ENCODE data around the gene TSPAN15.
"Not testable (repeated sequence)": the region's sequence is repeated elsewhere in the genome, so short reads cannot be mapped to it uniquely, and the experiment has no call there.

Gene TSPAN15

GRCh38 chr10:69480068-69480412 lies 28.8 kb downstream of the TSPAN15 start:
- DNase-seq (ENCODE audit: low read depth, low spot score), result no peak
- no peak overlapping the region for H3K27ac ChIP-seq

- H3K27ac ChIP-seq, result no peak overlapping the region
- no peak for DNase-seq (ENCODE audit: low read depth, low spot score)
Observed at GRCh38 chr10:69481305-69481704, 30.0 kb downstream of the TSPAN15 start.

GRCh38 chr10:69481811-69482524 lies 30.7 kb downstream of the TSPAN15 start:
- H3K27ac ChIP-seq, result no peak overlapping the region
- DNase-seq (ENCODE audit: low read depth, low spot score), result no peak

GRCh38 chr10:69483963-69484362 lies 32.7 kb downstream of the TSPAN15 start:
- H3K27ac ChIP-seq, result no peak overlapping the region
- no peak for DNase-seq (ENCODE audit: low read depth, low spot score)

GRCh38 chr10:69484736-69485135 lies 33.5 kb downstream of the TSPAN15 start:
- DNase-seq (ENCODE audit: low read depth, low spot score), result no peak
- H3K27ac ChIP-seq, result no peak overlapping the region

- peak; percentile 40 for DNase-seq (ENCODE audit: low read depth, low spot score)
- H3K27ac ChIP-seq, result no peak overlapping the region
Observed at GRCh38 chr10:69486922-69487730, 35.9 kb downstream of the TSPAN15 start.

- DNase-seq (ENCODE audit: low read depth, low spot score); H3K27ac ChIP-seq: not testable (repeated sequence)
Observed at GRCh38 chr10:69488149-69488844, 37.0 kb downstream of the TSPAN15 start.

- H3K27ac ChIP-seq; DNase-seq (ENCODE audit: low read depth, low spot score): not testable (repeated sequence)
Observed at GRCh38 chr10:69488856-69489255, 37.6 kb downstream of the TSPAN15 start.

GRCh38 chr10:69489506-69490090 lies 38.3 kb downstream of the TSPAN15 start:
- no peak for DNase-seq (ENCODE audit: low read depth, low spot score)

GRCh38 chr10:69490876-69491275 lies 39.6 kb downstream of the TSPAN15 start:
- no peak for DNase-seq (ENCODE audit: low read depth, low spot score)
- no peak overlapping the region for H3K27ac ChIP-seq

More at GRCh38 chr10:69489506-69490090, 38.3 kb downstream of the TSPAN15 start:
- H3K27ac ChIP-seq, result no peak overlapping the region

- H3K27ac ChIP-seq, result no peak overlapping the region
- DNase-seq (ENCODE audit: low read depth, low spot score), result no peak
Observed at GRCh38 chr10:69491611-69492010, 40.3 kb downstream of the TSPAN15 start.

GRCh38 chr10:69492091-69492745 lies 41.0 kb downstream of the TSPAN15 start:
- no peak overlapping the region for H3K27ac ChIP-seq
- no peak for DNase-seq (ENCODE audit: low read depth, low spot score)

GRCh38 chr10:69492746-69493462 lies 41.6 kb downstream of the TSPAN15 start:
- no peak for DNase-seq (ENCODE audit: low read depth, low spot score)
- H3K27ac ChIP-seq, result no peak overlapping the region

GRCh38 chr10:69494626-69495558 lies 43.6 kb downstream of the TSPAN15 start:
- no peak overlapping the region for H3K27ac ChIP-seq
- DNase-seq (ENCODE audit: low read depth, low spot score), result no peak

- DNase-seq (ENCODE audit: low read depth, low spot score), result no peak
- H3K27ac ChIP-seq, result no peak overlapping the region
Observed at GRCh38 chr10:69495666-69496065, 44.4 kb downstream of the TSPAN15 start.

GRCh38 chr10:69496352-69497230 lies 45.3 kb downstream of the TSPAN15 start:
- no peak for DNase-seq (ENCODE audit: low read depth, low spot score)

GRCh38 chr10:69497231-69497561 lies 45.9 kb downstream of the TSPAN15 start:
- H3K27ac ChIP-seq, result no peak overlapping the region
- no peak for DNase-seq (ENCODE audit: low read depth, low spot score)

More at GRCh38 chr10:69496352-69497230, 45.3 kb downstream of the TSPAN15 start:
- no peak overlapping the region for H3K27ac ChIP-seq
